GM19099 (cell line): ENCODE results near the gene SMARCC2.

Experiments
- POLR2A ChIP-seq: IDR thresholded peaks from 3 replicates; pipeline ENCODE4 v1.6.1; 2011; ENCODE audit warnings: low read depth; ENCODE audit not compliant: insufficient read length; ENCODE audit errors: extremely low read depth

SMARCC2 gene

DNA sequence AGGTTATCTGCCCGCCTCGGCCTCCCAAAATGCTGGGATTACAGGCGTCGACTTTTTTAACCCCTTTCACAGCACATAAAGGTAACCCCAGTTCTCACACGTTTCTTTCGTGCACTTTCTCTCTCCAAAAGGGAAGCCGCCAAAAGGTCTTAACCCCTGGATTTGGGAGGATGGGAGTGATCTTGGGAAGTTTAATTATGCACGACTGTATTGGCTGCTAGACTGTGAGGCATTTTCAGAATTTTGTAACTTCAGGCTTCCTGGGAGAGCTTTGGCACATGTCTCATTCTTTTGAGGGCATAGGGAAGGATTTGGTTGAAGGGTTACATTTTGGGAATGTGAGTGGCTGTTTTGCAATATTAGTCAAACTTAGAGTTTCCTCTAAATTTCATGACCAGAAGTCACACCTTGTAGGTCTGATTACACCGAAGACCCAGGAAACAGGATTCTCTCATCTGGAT, 1.4 kb upstream of the SMARCC2 start:
- no peak for TF ChIP-seq POLR2A

DNA sequence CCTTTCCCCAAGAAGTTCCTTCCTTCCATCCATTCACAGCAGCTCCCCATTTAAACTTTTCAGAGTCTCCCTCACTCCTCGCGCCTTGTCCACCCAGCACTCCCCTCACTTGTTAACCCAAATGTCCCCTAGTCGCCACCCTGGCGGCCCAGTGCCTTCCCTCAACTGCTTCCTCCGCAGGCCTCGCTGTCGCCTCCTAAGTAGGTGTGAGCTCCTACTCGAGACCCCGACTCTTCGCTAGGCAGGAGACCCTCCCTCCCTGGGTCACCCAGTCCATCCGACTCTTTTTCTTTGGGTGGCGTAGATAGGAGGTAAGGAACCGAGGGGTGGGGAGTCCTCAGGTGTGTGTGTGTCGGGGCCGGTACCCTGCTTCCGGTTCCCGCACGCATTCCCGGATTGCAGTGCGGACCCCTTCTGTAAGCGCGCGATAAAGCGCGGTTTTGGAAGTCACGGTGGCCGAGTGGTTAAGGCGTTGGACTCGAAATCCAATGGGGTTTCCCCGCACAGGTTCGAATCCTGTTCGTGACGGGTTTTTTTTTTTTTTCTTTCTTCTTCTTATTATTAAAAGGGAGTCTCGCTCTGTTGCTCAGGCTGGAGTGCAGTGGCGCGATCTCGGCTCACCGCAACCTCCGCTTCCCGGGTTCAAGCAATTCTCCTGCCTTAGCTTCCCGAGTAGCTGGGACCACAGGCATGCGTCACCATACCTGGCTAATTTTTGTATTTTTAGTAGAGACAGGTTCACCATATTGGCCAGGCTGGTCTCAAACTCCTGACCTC, 823 bp upstream of the SMARCC2 start:
- TF ChIP-seq POLR2A = peak; percentile 19

DNA sequence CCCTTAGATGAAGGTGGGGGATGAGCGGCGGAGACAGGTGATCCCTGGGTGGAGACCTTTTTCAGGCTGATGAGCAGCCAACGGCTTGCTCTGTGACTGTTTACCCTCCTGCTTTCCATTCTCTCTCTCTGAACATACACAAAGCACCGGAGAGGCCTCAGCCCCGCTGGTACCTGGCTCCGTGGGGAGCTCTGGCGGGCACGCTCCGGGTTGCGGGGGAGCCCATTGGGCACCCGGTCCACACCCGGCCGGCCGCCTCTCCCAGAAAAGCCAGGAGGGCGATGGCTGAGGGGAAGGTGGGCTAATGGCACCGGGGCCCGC, 545 bp downstream of the SMARCC2 start:
- TF ChIP-seq POLR2A = no peak

DNA sequence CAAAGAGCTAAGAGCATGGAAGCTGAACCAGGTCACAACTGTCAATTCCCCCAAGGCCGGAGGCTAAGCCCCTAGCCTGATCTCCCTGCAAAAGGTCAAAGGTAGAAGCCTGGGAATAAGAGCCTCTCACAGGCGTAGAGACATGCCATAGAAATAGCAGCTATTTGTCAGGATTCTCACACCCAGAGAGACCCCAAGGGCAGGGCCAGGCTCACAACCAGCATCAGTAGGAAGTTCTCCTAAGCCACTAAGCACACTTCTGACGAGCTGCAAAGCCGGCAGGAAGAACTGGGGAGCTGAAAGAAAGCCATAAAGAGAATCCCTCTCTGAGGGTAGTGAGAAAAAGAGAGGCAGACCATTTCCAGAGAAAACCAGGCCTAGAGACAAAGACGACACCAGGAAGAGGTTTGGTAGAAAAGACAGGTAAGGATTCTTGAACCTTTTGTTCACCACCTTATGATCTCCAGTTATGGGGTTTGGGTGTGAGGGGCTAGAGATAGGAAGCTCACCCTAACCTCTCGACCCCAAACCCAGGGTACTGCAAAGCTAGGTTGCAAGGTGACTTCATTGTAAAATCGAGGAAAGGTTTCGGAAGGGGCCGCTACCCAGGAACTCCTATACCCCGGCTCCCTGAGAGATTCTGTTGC, 1.0 kb downstream of the SMARCC2 start:
- TF ChIP-seq POLR2A = no peak

DNA sequence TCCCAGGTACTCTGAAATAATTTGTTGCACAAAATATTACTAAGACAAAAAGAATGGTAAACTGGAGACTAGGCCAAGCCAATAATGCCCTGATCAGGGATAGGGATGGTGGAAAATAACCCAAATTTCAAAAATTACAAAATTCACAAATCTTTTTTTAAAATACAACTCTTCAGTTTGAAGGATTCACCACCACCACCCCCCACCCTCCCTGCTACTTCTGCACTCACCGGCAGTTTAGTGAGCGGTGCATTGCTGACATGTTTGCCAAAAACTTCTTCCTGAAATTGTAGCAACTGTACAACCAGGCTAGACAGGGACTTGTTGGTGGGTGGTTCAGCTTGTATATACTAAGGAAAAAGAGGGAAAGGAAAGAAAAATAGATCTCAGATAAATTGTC, 2.3 kb downstream of the SMARCC2 start:
- TF ChIP-seq POLR2A = no peak

DNA sequence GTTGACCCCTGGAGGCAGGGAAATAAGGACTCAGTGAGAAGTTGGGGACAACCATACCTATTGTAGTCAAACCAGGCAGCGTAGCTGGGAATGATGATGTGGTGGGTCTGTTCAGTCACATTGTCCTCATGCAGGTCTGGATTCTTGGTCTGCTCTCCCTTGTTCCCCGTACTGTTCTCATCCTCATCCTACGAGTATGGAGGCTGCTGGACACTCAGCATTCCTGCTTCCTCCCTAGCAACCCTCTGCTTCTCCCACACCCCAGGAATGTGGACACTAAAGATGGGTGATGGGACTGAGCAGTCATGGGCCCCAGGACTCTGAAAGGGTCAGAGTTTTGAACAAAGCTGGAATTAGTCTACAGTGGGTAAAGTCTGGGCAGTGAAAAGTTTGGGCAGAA, 10.9 kb downstream of the SMARCC2 start:
- TF ChIP-seq POLR2A = no peak

DNA sequence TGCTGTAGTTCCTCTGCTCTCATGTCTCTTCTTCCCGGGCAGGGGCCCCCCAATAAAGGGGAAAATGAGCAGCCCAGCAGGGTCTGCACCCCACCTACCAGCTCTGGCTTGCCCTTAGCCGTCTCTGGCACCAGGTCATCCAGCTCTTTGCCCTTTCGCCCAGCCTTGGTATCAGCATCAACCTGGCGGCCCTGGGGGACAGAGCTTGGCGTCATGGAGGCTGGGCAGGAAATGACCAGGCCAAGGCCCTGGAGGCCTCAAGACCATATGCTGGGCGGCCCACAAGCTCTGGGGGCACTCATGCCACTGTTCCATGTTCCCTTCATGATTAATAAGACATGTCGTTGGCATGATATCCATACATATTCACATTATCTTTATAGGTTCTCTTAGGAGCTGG, 16.4 kb downstream of the SMARCC2 start:
- TF ChIP-seq POLR2A = no peak

DNA sequence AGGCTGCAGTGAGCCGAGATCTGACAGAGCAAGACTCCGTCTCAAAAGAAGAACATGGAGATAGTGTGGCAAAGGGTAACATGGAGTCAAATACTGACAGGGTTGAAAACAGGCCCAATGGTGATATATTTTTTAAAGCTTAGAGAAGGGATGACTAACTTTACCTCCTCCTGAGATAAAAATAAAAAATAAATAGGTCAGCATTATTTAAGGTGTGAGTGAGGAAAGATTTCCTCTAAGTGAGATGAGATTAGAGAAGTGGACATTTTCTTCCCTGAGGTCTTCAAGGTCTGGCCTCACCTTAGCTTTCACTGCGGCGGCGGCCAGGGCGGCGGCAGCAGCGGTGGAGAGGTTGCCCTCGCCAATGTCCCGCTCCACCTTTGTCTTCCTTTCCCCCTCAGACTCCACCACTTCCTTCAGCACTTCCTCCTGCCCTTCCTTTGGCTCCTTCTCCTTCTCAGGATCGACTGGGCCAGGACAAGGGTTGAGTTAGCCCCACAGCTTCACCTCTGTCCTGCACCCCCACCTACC, 20.0 kb downstream of the SMARCC2 start:
- TF ChIP-seq POLR2A = no peak

DNA sequence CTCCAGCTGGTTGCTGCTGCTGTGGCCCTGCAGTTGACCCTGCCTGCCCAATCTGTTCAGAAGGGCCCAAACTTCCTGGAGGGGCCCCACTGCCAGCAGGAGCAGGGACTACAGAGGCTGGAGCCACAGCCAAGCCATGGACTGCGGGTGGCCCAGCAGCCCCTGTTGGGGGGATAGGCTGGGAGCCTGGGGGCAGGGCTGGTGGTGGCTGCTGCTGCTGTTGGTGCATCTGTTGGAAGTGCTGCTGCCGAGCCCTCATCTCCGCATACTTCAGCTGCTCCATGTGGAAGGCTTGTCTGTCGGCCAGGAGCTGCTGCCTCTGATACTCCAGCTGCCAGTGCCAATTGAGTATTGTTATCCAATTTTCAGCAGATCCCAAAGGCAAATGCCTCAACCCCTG, 23.9 kb downstream of the SMARCC2 start:
- no peak for TF ChIP-seq POLR2A

DNA sequence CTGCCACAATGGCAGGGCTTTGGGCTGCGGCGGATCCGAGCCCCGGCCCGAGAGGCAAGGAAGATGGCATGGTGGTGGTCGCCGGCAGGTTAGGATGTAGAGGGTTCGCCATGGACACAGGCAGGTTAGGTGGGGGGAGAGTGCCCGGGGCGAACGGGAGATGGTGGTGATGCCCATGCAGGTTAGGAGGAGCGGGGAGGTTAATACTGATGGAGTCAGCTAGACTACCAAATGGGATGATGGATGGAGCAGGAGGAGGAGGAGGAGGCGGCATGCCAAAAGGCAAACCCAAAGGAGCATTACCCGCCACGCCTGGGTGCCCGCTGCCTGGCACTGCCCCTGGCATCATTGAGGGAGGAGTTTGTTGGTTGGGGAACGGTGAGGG, 24.9 kb downstream of the SMARCC2 start:
- no peak for TF ChIP-seq POLR2A

DNA sequence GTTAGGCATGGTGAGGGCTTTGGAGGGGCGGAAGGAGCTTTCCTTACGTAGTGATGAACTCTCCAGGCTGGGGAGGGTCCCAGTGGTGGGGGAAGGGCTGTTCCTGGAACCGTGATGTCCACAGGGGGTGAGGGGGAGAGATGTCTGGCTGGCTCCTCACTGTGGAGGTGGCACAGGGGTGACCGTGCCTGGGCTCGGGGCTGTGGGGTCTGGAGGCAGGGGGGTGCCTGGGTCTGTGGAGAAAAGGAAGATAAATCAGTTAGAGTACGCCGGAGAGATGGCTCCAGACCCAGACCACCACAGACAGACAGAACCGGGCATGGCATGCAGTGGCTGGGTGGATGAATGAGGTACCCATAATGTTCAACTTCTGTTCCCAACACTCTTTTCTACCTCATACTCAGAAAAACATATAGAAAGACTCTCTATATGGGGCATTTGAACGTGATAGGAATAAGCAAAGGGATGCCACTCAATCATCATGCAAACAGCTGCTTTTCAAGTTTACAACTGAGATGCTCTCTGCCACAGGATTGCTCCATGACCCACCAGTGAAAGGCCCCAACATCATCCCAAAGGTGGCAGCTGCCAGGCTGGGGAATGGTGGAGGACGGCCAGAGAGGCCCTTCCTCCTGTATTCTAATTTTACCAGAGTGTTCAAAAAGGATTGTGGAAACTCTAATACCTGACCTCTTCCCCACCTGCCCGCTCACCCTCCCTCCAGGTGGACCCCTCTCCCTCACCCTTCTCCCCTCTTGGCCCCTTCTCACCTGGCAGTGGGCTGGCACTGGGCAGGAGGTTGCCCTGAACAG, 25.5 kb downstream of the SMARCC2 start:
- TF ChIP-seq POLR2A = peak; percentile 31

DNA sequence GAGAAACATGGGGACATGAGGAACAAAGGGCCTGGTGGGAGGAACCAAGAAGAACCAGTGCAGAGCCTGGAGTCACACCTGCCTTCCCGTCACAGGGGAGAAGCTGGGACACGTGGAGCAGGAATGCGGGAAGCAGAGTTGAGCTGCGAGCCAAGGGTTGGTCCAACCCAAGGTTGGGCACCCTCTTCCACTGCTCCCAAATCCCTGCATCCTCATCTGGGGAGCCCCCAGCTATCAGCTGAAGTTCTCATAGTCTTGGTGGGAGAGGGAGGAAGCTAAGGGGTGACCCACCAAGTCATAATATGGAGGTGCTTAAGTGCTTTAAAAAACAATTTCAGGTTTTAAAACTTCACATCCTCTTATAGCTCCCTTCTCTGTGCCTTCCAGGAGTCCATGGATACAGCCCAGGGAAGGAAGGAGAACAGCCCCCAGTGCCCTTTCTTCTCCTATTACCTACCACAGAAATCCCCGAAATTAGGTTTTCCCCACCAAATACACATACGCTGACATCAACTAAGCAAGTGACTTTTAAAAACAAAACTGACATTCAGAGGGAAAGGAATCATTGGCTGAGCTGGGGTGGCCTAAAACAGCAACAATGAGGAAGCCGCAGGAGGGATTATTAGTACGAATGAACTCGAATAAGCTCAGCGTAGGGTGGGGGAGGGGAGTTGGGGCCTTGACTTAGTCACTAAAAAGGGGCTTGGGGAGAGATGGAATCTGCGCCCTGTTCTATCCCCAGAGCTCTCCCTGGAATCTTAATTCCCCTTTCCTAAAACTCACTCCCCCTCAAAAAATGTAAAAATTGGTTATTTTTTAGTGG, 26.6 kb downstream of the SMARCC2 start:
- TF ChIP-seq POLR2A = peak; percentile 38

DNA sequence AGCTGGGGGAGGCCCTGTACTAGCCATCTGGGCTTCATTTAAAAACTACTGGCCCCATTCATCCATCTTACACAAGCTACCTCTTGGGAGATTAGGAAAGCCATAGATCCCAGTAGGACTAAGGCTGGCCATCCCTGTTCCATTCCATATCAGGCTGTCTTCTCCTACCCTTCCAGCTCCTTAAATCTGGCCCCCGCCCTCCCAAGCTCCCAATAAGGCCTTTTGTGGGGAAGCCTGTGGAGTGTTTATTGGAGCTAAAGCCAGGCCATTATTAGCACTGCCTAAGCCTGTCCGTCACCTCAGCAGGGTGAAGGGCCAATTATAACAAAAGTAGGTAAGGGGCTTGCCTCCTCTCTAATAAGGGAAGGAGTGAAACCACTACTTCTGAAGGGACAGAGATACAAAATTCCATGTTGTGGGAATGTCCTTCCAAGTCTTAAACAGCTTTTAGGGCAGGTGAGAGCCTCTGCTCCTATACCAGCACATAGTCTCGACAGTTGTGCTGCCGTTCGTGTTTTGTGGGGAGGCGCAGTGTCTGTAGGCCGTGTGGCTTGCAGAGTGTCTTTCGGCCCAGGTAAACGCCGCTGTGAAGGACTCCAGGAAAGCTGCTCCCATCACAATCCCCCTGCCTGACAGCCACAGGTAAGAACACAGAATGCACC, 27.5 kb downstream of the SMARCC2 start:
- no peak for TF ChIP-seq POLR2A
